Keratinocyte (primary cell): Measurements from ENCODE around the gene IRX2. TPM values are rescaled to one million over a fixed set of nuclear protein-coding genes. Genes with fewer than 3 reads are reported as not detected.

Experiments
- DNase-seq: peaks from one replicate; pipeline ENCODE4 v3.0.0-alpha.2; 2011; ENCODE audit warnings: low read depth, missing footprints, low spot score
- FAIRE-seq: peaks from 2 replicates; lab custom pipeline; 2011; peaks lifted over from hg19 to GRCh38; lab: Jason Lieb, UNC
- H2AFZ ChIP-seq: 2 replicates; pipeline ENCODE4 v1.6.0; 2012; ENCODE audit warnings: low read length, control low read depth, inconsistent platforms; ENCODE audit not compliant: control insufficient read depth
- H3K27ac ChIP-seq: 2 replicates; pipeline ENCODE4 v1.5.1; 2011; ENCODE audit warnings: low read length; ENCODE audit not compliant: control insufficient read depth, insufficient read depth
- H3K27me3 ChIP-seq: 3 replicates; pipeline ENCODE4 v1.6.0; 2011; ENCODE audit warnings: low read length; ENCODE audit not compliant: control insufficient read depth, insufficient read depth; ENCODE audit errors: extremely low read depth
- H3K36me3 ChIP-seq, 2 experiments: 2 replicates in 1 of 2; 3 replicates in 1 of 2; pipeline ENCODE4 v1.5.1; 2011; ENCODE audit warnings: low read length in 2 of 2, mild to moderate bottlenecking in 1 of 2; ENCODE audit not compliant: control insufficient read depth in 2 of 2, insufficient read depth in 2 of 2; ENCODE audit errors: extremely low read depth in 1 of 2
- H3K4me1 ChIP-seq: 3 replicates; pipeline ENCODE4 v1.5.1; 2011; ENCODE audit warnings: low read length; ENCODE audit not compliant: control insufficient read depth, insufficient read depth; ENCODE audit errors: extremely low read depth
- H3K4me2 ChIP-seq: 3 replicates; pipeline ENCODE4 v1.6.0; 2011; ENCODE audit warnings: low read depth, low read length; ENCODE audit not compliant: control insufficient read depth, insufficient read depth; ENCODE audit errors: extremely low read depth
- H3K4me3 ChIP-seq, 3 experiments: fragments of 200-600 bp in 1 of 3; sonication (generic) in 1 of 3; 2 replicates in 2 of 3; 3 replicates in 1 of 3; pipeline ENCODE4 v1.5.1; 2011 to 2016; ENCODE audit warnings: low read length in 3 of 3, mild to moderate bottlenecking in 3 of 3, control low read depth in 2 of 3, inconsistent platforms in 1 of 3, low read depth in 1 of 3, mixed read lengths in 1 of 3, mixed run types in 1 of 3, moderate library complexity in 1 of 3; ENCODE audit not compliant: control insufficient read depth in 2 of 3, insufficient read depth in 2 of 3; ENCODE audit errors: extremely low read depth in 1 of 3
- H3K79me2 ChIP-seq: 2 replicates; pipeline ENCODE4 v1.6.0; 2012; ENCODE audit warnings: low read length; ENCODE audit not compliant: control insufficient read depth, insufficient read depth
- H3K9ac ChIP-seq: 3 replicates; pipeline ENCODE4 v1.6.0; 2011; ENCODE audit warnings: low read length; ENCODE audit not compliant: control insufficient read depth, insufficient read depth; ENCODE audit errors: extremely low read depth
- H3K9me1 ChIP-seq: 3 replicates; pipeline ENCODE4 v1.6.0; 2011; ENCODE audit warnings: low read length; ENCODE audit not compliant: control insufficient read depth, insufficient read depth; ENCODE audit errors: extremely low read depth
- H3K9me3 ChIP-seq: 2 replicates; pipeline ENCODE4 v1.5.1; 2012; ENCODE audit warnings: low read depth, low read length; ENCODE audit not compliant: control insufficient read depth
- H4K20me1 ChIP-seq: 3 replicates; pipeline ENCODE4 v1.6.0; 2011; ENCODE audit warnings: low read length; ENCODE audit not compliant: control insufficient read depth, insufficient read depth; ENCODE audit errors: extremely low read depth
- CTCF ChIP-seq, 3 experiments: IDR thresholded peaks in 1 of 3; conservative IDR thresholded peaks in 1 of 3; optimal IDR thresholded peaks in 1 of 3; 2 replicates in 2 of 3; 3 replicates in 1 of 3; pipeline versions ENCODE3 to v1.5.1; 2011; ENCODE audit warnings: low read length in 3 of 3, mild to moderate bottlenecking in 3 of 3, moderate library complexity in 2 of 3, control low read depth in 1 of 3, inconsistent platforms in 1 of 3; ENCODE audit not compliant: insufficient read depth in 2 of 3; ENCODE audit errors: extremely low read depth in 1 of 3
- EZH2 ChIP-seq: IDR thresholded peaks from one replicate; pipeline ENCODE4 v1.6.1; 2012; ENCODE audit warnings: inconsistent platforms, mild to moderate bottlenecking, low read length, moderate library complexity
- dilution Hi-C: fragments of 300-500 bp; cut with MboI; formaldehyde crosslinking; loops from one replicate; pipeline ENCODE4 v1.7.0; 2020; ENCODE audit warnings: low sequenced_read_pairs; ENCODE audit not compliant: extremely low pct_ligation_motif_present
- polyA plus RNA-seq, 5 experiments: library from polyadenylated mRNA; depleted of rRNA in 3 of 5; stranded (reverse) in 3 of 5; stranded (forward) in 1 of 5; unstranded in 1 of 5; fragments of >200 nt; gene quantifications; 1 replicate in 1 of 5; 2 replicates in 3 of 5; 3 replicates in 1 of 5; pipeline versions ENCODE4 v1.2.1 to v1.2.3, GENCODE V29; 2011 to 2012; ENCODE audit warnings: missing spikeins in 2 of 5, low read depth in 1 of 5, low replicate concordance in 1 of 5

The IRX2 gene
- polyA plus RNA-seq, 1 donor (not counting 4 experiments of a cell fraction or from before 2014, with no cell fraction given): 27.1 TPM

GRCh38 chr5:2752821-2753439 is 1.5 kb upstream of the IRX2 start:
- dilution Hi-C loops: no loop called here
- H3K4me1 ChIP-seq: peaks cover 21% of the 10 kb centered on the region

DNA sequence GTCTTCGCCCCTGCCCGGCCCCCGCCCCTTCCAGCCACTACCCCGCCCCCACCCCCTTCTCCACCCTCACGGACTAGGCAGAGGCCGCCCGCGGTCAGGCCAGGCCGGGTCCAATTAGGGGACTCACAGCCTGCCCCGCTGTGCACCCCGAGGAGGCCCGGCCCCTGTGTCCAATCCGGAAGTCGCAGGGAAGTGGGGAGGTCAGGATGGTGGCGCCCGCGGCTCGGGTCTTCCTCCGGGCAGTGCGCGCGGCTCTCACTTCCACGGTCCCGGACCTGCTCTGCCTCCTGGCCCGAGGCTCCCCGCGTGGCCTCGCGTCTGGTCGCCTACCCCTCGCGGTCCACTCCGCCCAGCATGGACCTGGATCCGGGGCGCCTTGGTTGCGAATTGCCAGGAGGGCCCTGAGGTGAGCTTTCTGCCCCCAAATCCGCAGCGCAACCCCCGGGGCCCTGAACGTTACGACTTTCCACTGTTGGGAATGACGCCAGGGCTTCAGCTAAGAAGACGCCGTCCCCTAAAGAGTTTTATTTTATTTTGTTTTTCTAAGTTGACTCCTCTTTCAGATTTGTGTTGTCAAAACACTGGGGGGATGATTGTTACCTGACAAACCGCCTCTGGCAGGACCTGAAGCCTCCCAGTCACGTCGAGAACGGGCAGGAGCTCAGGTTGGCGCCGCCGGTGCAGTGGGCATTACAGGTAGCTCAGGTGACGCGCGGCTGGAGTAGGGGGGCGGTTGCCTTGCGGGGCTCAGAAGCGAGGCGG is 763 bp upstream of the IRX2 start:
- H3K79me2 ChIP-seq: peaks cover 40% of the 10 kb centered on the region
- H3K4me3 ChIP-seq: peak overlapping the region; percentile 51 to 71 (median 65)
- H3K9me1 ChIP-seq: no peaks in the 10 kb centered on the region
- H3K9me3 ChIP-seq: no peaks in the 10 kb centered on the region
- peaks cover 15% of the 10 kb centered on the region for H3K4me1 ChIP-seq
- H3K36me3 ChIP-seq: peaks cover 1 to 14% of the 10 kb centered on the region in 2 experiments
- FAIRE-seq: no peak
- dilution Hi-C loops: no loop called here
- peak overlapping the region; percentile 68 for H3K27ac ChIP-seq
- H3K4me2 ChIP-seq: peak overlapping the region; percentile 78
- TF ChIP-seq CTCF (optimal IDR thresholded peaks at IDR 0.05 in 1 of 3, IDR thresholded peaks at IDR 0.05 in 1 of 3, conservative IDR thresholded peaks at IDR 0.05 in 1 of 3; ENCODE audit: extremely low read depth in 1 of 3, insufficient read depth in 2 of 3, low read length in 3 of 3): no peak
- H3K9ac ChIP-seq: peak overlapping the region; percentile 79
- peak overlapping the region; percentile 80 for H2AFZ ChIP-seq
- peaks cover 3% of the 10 kb centered on the region for H4K20me1 ChIP-seq
- H3K27me3 ChIP-seq: peaks cover 4% of the 10 kb centered on the region
- no peak for DNase-seq

More at GRCh38 chr5:2752821-2753439, 1.5 kb upstream of the IRX2 start:
- DNase-seq (no peak), FAIRE-seq (no peak)
- H4K20me1 ChIP-seq: no peaks in the 10 kb centered on the region
- peak overlapping the region; percentile 51 to 71 (median 65) for H3K4me3 ChIP-seq
- H2AFZ ChIP-seq: peak overlapping the region; percentile 80
- peaks cover 34% of the 10 kb centered on the region for H3K79me2 ChIP-seq
- H3K9me1 ChIP-seq: no peaks in the 10 kb centered on the region
- peak overlapping the region; percentile 78 for H3K4me2 ChIP-seq
- peaks cover 4% of the 10 kb centered on the region for H3K27me3 ChIP-seq
- TF ChIP-seq CTCF (optimal IDR thresholded peaks at IDR 0.05 in 1 of 3, IDR thresholded peaks at IDR 0.05 in 1 of 3, conservative IDR thresholded peaks at IDR 0.05 in 1 of 3; ENCODE audit: extremely low read depth in 1 of 3, insufficient read depth in 2 of 3, low read length in 3 of 3) (no peak), EZH2 (no peak)
- H3K36me3 ChIP-seq: peaks cover under 1 to 9% of the 10 kb centered on the region in 2 experiments
- no peak overlapping the region for H3K27ac ChIP-seq
- H3K9ac ChIP-seq: peak overlapping the region; percentile 79
- no peaks in the 10 kb centered on the region for H3K9me3 ChIP-seq
